CD4-positive, alpha-beta T cell (primary cell): ENCODE results near the gene CENPQ. TPM values are rescaled to one million over a fixed set of nuclear protein-coding genes. Genes with fewer than 3 reads are reported as not detected.

ENCODE experiments used
- ATAC-seq: fragments of 200-7000 bp; cut with Tn5 transposase; one replicate; pipeline ENCODE4 v1.10.0; 2022; ENCODE audit warnings: mild to moderate bottlenecking; ENCODE audit not compliant: poor library complexity
- CTCF ChIA-PET: fragments of 350-600 bp; sonication (Branson Sonifier 250); formaldehyde crosslinking; loops from one replicate; lab custom pipeline; 2021; ENCODE audit warnings: antibody characterized with exemption, inconsistent platforms; lab: Charles Lee
- POLR2A ChIA-PET: fragments of 350-600 bp; sonication (Branson Sonifier 250); formaldehyde crosslinking; loops from one replicate; lab custom pipeline; 2021; ENCODE audit warnings: antibody characterized with exemption, inconsistent platforms; lab: Charles Lee
- DNase-seq, 14 experiments: peaks; one replicate each; pipeline ENCODE4 v3.0.0-alpha.2; 2013 to 2020; ENCODE audit warnings: mixed read lengths in 2 of 14
- H3K27ac ChIP-seq, 2 donors: one replicate each; pipeline versions ENCODE4 v1.5.1 to v1.7.0; 2013; ENCODE audit warnings: low read length in 2 of 2, low read depth in 1 of 2, mild to moderate bottlenecking in 1 of 2
- H3K27me3 ChIP-seq, 2 experiments: 1 replicate in 1 of 2; 2 replicates in 1 of 2; pipeline versions ENCODE4 v1.6.1 to v1.7.0; 2013; ENCODE audit warnings: low read length in 2 of 2, control low read depth in 1 of 2, mild to moderate bottlenecking in 1 of 2, moderate library complexity in 1 of 2; ENCODE audit not compliant: insufficient read depth in 2 of 2, control insufficient read depth in 1 of 2
- H3K36me3 ChIP-seq: one replicate; pipeline ENCODE4 v1.6.1; 2013; ENCODE audit warnings: low read length, control low read depth; ENCODE audit not compliant: insufficient read depth
- H3K4me1 ChIP-seq: one replicate; pipeline ENCODE4 v1.6.1; 2013; ENCODE audit warnings: low read length, control low read depth; ENCODE audit not compliant: insufficient read depth
- H3K4me3 ChIP-seq: one replicate; pipeline ENCODE4 v1.5.1; 2013; ENCODE audit warnings: mild to moderate bottlenecking, low read length, moderate library complexity
- H3K9me3 ChIP-seq, 2 experiments: 1 replicate in 1 of 2; 2 replicates in 1 of 2; pipeline versions ENCODE4 v1.6.1 to v1.7.0; 2013; ENCODE audit warnings: low read length in 2 of 2, mild to moderate bottlenecking in 2 of 2, control low read depth in 1 of 2, moderate library complexity in 1 of 2; ENCODE audit not compliant: control insufficient read depth in 1 of 2, insufficient read depth in 1 of 2
- H3K27ac Mint-ChIP-seq: one replicate; pipeline ENCODE4 v1.8.0; 2020; ENCODE audit warnings: mixed read lengths
- H3K27me3 Mint-ChIP-seq: one replicate; pipeline ENCODE4 v1.8.0; 2021; ENCODE audit warnings: mixed read lengths
- H3K36me3 Mint-ChIP-seq: one replicate; pipeline ENCODE4 v1.8.0; 2021; ENCODE audit warnings: low read depth, mixed read lengths
- H3K4me1 Mint-ChIP-seq: one replicate; pipeline ENCODE4 v1.8.0; 2021; ENCODE audit warnings: low read depth, mixed read lengths
- H3K4me3 Mint-ChIP-seq: one replicate; pipeline ENCODE4 v1.8.0; 2020; ENCODE audit warnings: mild to moderate bottlenecking, mixed read lengths
- H3K9me3 Mint-ChIP-seq: one replicate; pipeline ENCODE4 v1.8.0; 2020; ENCODE audit warnings: mixed read lengths
- CTCF ChIP-seq: fragments of 200-600 bp; IDR thresholded peaks from one replicate; pipeline ENCODE4 v1.8.0; 2022; ENCODE audit warnings: antibody characterized with exemption, mild to moderate bottlenecking
- intact Hi-C, 2 experiments: fragments of 100-400 bp; cut with DNase I in 1 of 2; cut with micrococcal nuclease in 1 of 2; formaldehyde crosslinking; loops; one replicate each; pipeline versions ENCODE4 v1.15.1 to v1.9.0; 2023 to 2025; cut with DNase I, micrococcal nuclease
- total RNA-seq, 174 experiments: library from RNA in 2 of 174; stranded (reverse) in 2 of 174; gene quantifications; one replicate each; pipeline ENCODE4 v1.2.3 and lab custom pipeline; 2021 to 2026

The CENPQ gene
- total RNA-seq, 2 experiments from 2014 or later = 0.14 to 0.30 TPM

DNA sequence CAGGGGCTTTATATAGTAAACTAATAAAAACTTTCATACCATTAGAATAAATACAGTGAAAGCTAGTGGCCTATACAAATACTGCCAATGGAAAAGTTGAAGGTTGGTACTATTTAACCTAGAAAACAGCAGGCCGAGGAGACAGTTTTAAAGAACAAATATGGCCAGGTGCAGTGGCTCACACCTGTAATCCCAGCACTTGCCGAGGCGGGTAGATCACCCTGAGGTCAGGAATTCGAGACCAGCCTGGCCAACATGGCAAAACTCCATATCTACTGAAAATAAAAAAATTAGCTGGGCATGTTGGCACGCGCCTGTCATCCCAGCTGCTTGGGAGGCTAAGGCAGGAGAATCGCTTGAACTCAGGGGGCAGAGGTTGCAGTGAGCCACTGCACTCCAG lies 61.4 kb downstream of the CENPQ start:
- H3K27ac Mint-ChIP-seq = no peak overlapping the region
- DNase-seq (no peak), ATAC-seq (no peak)
- TF ChIP-seq CTCF = no peak
- H3K36me3 Mint-ChIP-seq = no peaks in the 10 kb centered on the region
- Histone ChIP-seq H3K27ac (no peak overlapping the region), H3K9me3 (no peaks in the 10 kb centered on the region), H3K36me3 (no peaks in the 10 kb centered on the region), H3K4me3 (no peak overlapping the region), H3K4me1 (no peaks in the 10 kb centered on the region), H3K27me3 (no peaks in the 10 kb centered on the region)
- H3K4me1 Mint-ChIP-seq = no peaks in the 10 kb centered on the region
- CTCF ChIA-PET = no interaction called here
- POLR2A ChIA-PET = no interaction called here
- no peaks in the 10 kb centered on the region for H3K9me3 Mint-ChIP-seq
- intact Hi-C loops = no loop called here
- no peak overlapping the region for H3K4me3 Mint-ChIP-seq
- H3K27me3 Mint-ChIP-seq = peaks cover 10% of the 10 kb centered on the region

DNA sequence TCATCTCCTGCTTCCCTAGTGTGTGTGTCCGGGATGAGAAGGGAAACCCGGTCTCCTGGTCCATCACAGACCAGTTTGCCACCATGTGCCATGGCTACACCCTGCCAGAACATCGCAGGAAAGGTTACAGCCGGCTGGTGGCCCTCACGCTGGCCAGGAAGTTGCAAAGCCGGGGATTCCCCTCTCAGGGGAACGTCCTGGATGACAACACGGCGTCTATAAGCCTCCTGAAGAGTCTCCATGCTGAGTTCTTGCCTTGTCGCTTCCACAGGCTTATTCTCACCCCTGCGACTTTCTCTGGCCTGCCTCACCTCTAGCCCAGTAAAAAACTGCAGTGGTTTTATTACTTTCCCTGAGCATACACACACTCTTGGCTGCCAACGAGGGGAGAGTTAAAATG lies 63.4 kb downstream of the CENPQ start:
- Mint-ChIP-seq H3K4me1 (no peaks in the 10 kb centered on the region), H3K4me3 (no peak overlapping the region), H3K9me3 (no peaks in the 10 kb centered on the region), H3K36me3 (no peaks in the 10 kb centered on the region), H3K27ac (no peak overlapping the region), H3K27me3 (peaks cover 16% of the 10 kb centered on the region)
- Histone ChIP-seq H3K9me3 (no peaks in the 10 kb centered on the region), H3K4me3 (no peak overlapping the region), H3K27me3 (no peaks in the 10 kb centered on the region), H3K36me3 (no peaks in the 10 kb centered on the region), H3K4me1 (no peaks in the 10 kb centered on the region), H3K27ac (no peak overlapping the region)
- ChIA-PET CTCF (no interaction called here), POLR2A (no interaction called here)
- ATAC-seq = no peak
- intact Hi-C loops = no loop called here
- DNase-seq = no peak
- no peak for TF ChIP-seq CTCF

GRCh38 chr6:49527320-49527719 lies 64.2 kb downstream of the CENPQ start:
- intact Hi-C loops = no loop called here
- Mint-ChIP-seq H3K27ac (no peak overlapping the region), H3K4me1 (peaks cover 3% of the 10 kb centered on the region), H3K36me3 (no peaks in the 10 kb centered on the region), H3K27me3 (peaks cover 22% of the 10 kb centered on the region), H3K4me3 (no peak overlapping the region), H3K9me3 (no peaks in the 10 kb centered on the region)
- no peak for ATAC-seq
- Histone ChIP-seq H3K4me1 (no peaks in the 10 kb centered on the region), H3K27me3 (no peaks in the 10 kb centered on the region), H3K9me3 (no peaks in the 10 kb centered on the region), H3K27ac (no peak overlapping the region), H3K36me3 (no peaks in the 10 kb centered on the region), H3K4me3 (no peak overlapping the region)
- DNase-seq = no peak
- no peak for TF ChIP-seq CTCF
- POLR2A ChIA-PET = no interaction called here
- CTCF ChIA-PET = no interaction called here
